Lung (tissue), 12 donors: ENCODE results near the gene UBXN6. TPM values are rescaled to one million over a fixed set of nuclear protein-coding genes. Genes with fewer than 3 reads are reported as not detected.

ENCODE experiments used
- ATAC-seq: fragments of 200-7000 bp; cut with Tn5 transposase; one replicate; pipeline ENCODE4 v1.9.1; 2020; ENCODE audit warnings: moderate number of reproducible peaks; ENCODE audit not compliant: insufficient read depth, low FRiP score
- DNase-seq, 3 donors: peaks; one replicate each; pipeline ENCODE4 v3.0.0-alpha.2; 2013 to 2017
- H3K27ac ChIP-seq, 2 donors: one replicate each; pipeline ENCODE4 v1.5.1; 2013; ENCODE audit warnings: mild to moderate bottlenecking in 2 of 2, moderate library complexity in 2 of 2, control low read depth in 1 of 2, inconsistent platforms in 1 of 2, low read depth in 1 of 2, low read length in 1 of 2
- H3K27me3 ChIP-seq, 3 donors: one replicate each; pipeline ENCODE4 v1.5.1; 2013; ENCODE audit warnings: low read length in 2 of 3; ENCODE audit not compliant: control insufficient read depth in 3 of 3, insufficient read depth in 3 of 3
- H3K36me3 ChIP-seq, 4 donors: one replicate each; pipeline ENCODE4 v1.5.1; 2013; ENCODE audit warnings: low read length in 4 of 4, mild to moderate bottlenecking in 1 of 4, moderate library complexity in 1 of 4; ENCODE audit not compliant: control insufficient read depth in 4 of 4, insufficient read depth in 4 of 4
- H3K4me1 ChIP-seq, 5 donors: one replicate each; pipeline ENCODE4 v1.5.1; 2013; ENCODE audit warnings: low read length in 5 of 5, mild to moderate bottlenecking in 2 of 5, moderate library complexity in 1 of 5; ENCODE audit not compliant: control insufficient read depth in 5 of 5, insufficient read depth in 5 of 5
- H3K4me3 ChIP-seq: one replicate; pipeline ENCODE4 v1.5.1; 2013; ENCODE audit warnings: mild to moderate bottlenecking, control low read depth, moderate library complexity
- H3K9ac ChIP-seq, 2 donors: one replicate each; pipeline ENCODE4 v1.5.1; 2013; ENCODE audit warnings: low read length in 2 of 2, control low read depth in 1 of 2; ENCODE audit not compliant: insufficient read depth in 1 of 2
- H3K9me3 ChIP-seq, 4 donors: one replicate each; pipeline ENCODE4 v1.5.1; 2013; ENCODE audit warnings: low read length in 3 of 4, mild to moderate bottlenecking in 1 of 4, moderate library complexity in 1 of 4; ENCODE audit not compliant: control insufficient read depth in 4 of 4, insufficient read depth in 3 of 4
- CTCF ChIP-seq: IDR thresholded peaks from 2 replicates; pipeline ENCODE4 v1.5.1; 2012; ENCODE audit warnings: mild to moderate bottlenecking; ENCODE audit errors: control extremely low read depth, extremely low read depth
- WGBS, 2 donors: extraction: QIAGEN DNeasy Blood & Tissue Kit; methylation state at CpG; one replicate each; pipeline ENCODE4 v1.1.7; 2013; 5-methylcytosine and 5-hydroxymethylcytosine counted together
- polyA plus RNA-seq, 2 donors: library from polyadenylated mRNA; stranded (reverse); fragments of 200-250 nt; gene quantifications; one replicate each; pipeline ENCODE4 v1.2.1, GENCODE V29; 2013
- total RNA-seq, 2 donors: library from RNA; depleted of rRNA in 1 of 2; stranded (reverse); fragments of >200 nt in 1 of 2; gene quantifications; one replicate each; pipeline ENCODE4 v1.2.1, GENCODE V29; 2014 to 2021
- donor health status: control.
- donor health status: control.
- donor health status: Bipolar disorder and iron deficiency.
- donor health status: healthy.
- donor health status: DM: yes; HTN: yes; CAD: no.

The UBXN6 gene
- total and polyA plus RNA-seq, 4 donors = 74.4 to 128 (median 98.5) TPM

GRCh38 chr19:4429771-4430171 lies 27.8 kb downstream of the UBXN6 start:
- Histone ChIP-seq H3K4me1 (peaks cover 0 to 31% (median 13%) of the 10 kb centered on the region in 5 donors), H3K4me3 (no peak overlapping the region), H3K9me3 (peaks cover 0 to 2% (median 0%) of the 10 kb centered on the region in 4 donors), H3K27me3 (no peaks in the 10 kb centered on the region), H3K27ac (no peak overlapping the region), H3K36me3 (peaks cover 2 to 19% (median 9%) of the 10 kb centered on the region in 4 donors), H3K9ac (peak overlapping the region in 1 of 2 donors; percentile 49)
- DNase-seq (peak; percentile 89 to 96 (median 92)), ATAC-seq (no peak)
- 79 to 92% methylated on average over 12 of the region's 12 CpGs for WGBS, 2 donors
- no peak for TF ChIP-seq CTCF

- 80 to 87% methylated on average over 16 of the region's 16 CpGs for WGBS, 2 donors
- Histone ChIP-seq H3K9me3 (peaks cover 0 to 2% (median 0%) of the 10 kb centered on the region in 4 donors), H3K36me3 (peaks cover 2 to 18% (median 9%) of the 10 kb centered on the region in 4 donors), H3K27ac (no peak overlapping the region), H3K27me3 (no peaks in the 10 kb centered on the region), H3K9ac (no peak overlapping the region), H3K4me3 (no peak overlapping the region), H3K4me1 (peaks cover 0 to 31% (median 13%) of the 10 kb centered on the region in 5 donors)
- ATAC-seq = no peak
- no peak for TF ChIP-seq CTCF
- peak in 2 of 3 donors; percentile 47 to 61 for DNase-seq
Observed at GRCh38 chr19:4429256-4429655, 28.3 kb downstream of the UBXN6 start.

GRCh38 chr19:4428326-4428975 lies 29.1 kb downstream of the UBXN6 start:
- peaks cover 0 to 31% (median 13%) of the 10 kb centered on the region in 5 donors for H3K4me1 ChIP-seq
- no peak overlapping the region for H3K4me3 ChIP-seq
- DNase-seq = no peak
- H3K9me3 ChIP-seq = peaks cover 0 to 2% (median 0%) of the 10 kb centered on the region in 4 donors
- no peak for TF ChIP-seq CTCF
- H3K27me3 ChIP-seq = no peaks in the 10 kb centered on the region
- H3K27ac ChIP-seq = no peak overlapping the region
- WGBS, 2 donors = 93 to 94% methylated on average over 20 of the region's 20 CpGs
- H3K36me3 ChIP-seq = peaks cover 2 to 18% (median 7%) of the 10 kb centered on the region in 4 donors
- ATAC-seq = no peak
- no peak overlapping the region for H3K9ac ChIP-seq

GRCh38 chr19:4425537-4425936 lies 32.1 kb downstream of the UBXN6 start:
- Histone ChIP-seq H3K36me3 (peaks cover 0 to 15% (median 4%) of the 10 kb centered on the region in 4 donors), H3K27ac (no peak overlapping the region), H3K9ac (no peak overlapping the region), H3K9me3 (peaks cover 0 to 2% (median 0%) of the 10 kb centered on the region in 4 donors), H3K4me3 (no peak overlapping the region), H3K27me3 (no peaks in the 10 kb centered on the region), H3K4me1 (peaks cover 0 to 30% (median 13%) of the 10 kb centered on the region in 5 donors)
- ATAC-seq (no peak), DNase-seq (peak in 1 of 3 donors; percentile 53)
- WGBS, 2 donors = 90 to 91% methylated on average over 6 of the region's 6 CpGs
- no peak for TF ChIP-seq CTCF
